Measurements from ENCODE around the gene CHCHD10.

CHCHD10 gene

GRCh38 chr22:23789638-23790037 is 21.9 kb upstream of the CHCHD10 start:
- TF ChIP-seq TCF12 (IDR thresholded peaks at IDR 0.05; ENCODE audit: low read depth) = no peak
- no peak for TF ChIP-seq CREB1 (IDR thresholded peaks at IDR 0.05; ENCODE audit: low read depth)
- TF ChIP-seq MAX (IDR thresholded peaks at IDR 0.05) = no peak
- TF ChIP-seq EP300 (IDR thresholded peaks at IDR 0.05; ENCODE audit: borderline replicate concordance) = no peak
- no peak for TF ChIP-seq FOXM1 (IDR thresholded peaks at IDR 0.05; ENCODE audit: borderline replicate concordance, low read depth)
- no peak for TF ChIP-seq USF1 (IDR thresholded peaks at IDR 0.05)
- no peak for TF ChIP-seq ZBTB7A (IDR thresholded peaks at IDR 0.05; ENCODE audit: low read depth)
- TF ChIP-seq CEBPB (IDR thresholded peaks at IDR 0.05) = no peak
- TF ChIP-seq REST (IDR thresholded peaks at IDR 0.05; ENCODE audit: low read depth) = no peak
- no peak for TF ChIP-seq YY1 (IDR thresholded peaks at IDR 0.05; ENCODE audit: low read depth)
- no peak for TF ChIP-seq EGR1 (IDR thresholded peaks at IDR 0.05)
- no peak for TF ChIP-seq RAD21 (IDR thresholded peaks at IDR 0.05; ENCODE audit: low read depth)
- no peak for TF ChIP-seq TEAD4 (IDR thresholded peaks at IDR 0.05)
- TF ChIP-seq NFIC (IDR thresholded peaks at IDR 0.05) = no peak
- TF ChIP-seq TAF1 (IDR thresholded peaks at IDR 0.05; ENCODE audit: low read depth) = no peak

DNA sequence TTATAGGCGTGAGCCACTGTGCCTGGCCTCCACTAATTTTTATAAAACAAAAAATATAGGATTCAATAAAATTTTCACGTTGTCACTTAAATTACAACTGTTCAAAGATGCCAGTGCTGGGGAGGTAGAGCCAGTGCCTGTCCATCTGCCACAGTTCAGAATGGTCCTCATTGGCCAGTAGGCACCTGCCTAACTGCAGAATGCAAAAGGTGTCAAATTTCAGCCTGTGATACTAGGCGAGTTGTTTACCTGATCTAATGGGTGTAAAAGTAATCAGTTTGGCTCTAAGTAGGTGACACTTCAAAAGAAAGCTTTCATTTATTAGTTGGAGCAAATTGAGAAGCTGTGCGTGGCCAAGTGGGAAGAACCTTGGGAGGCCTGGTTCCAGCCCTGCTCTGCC is 21.3 kb upstream of the CHCHD10 start:
- no peak for TF ChIP-seq NFIC (IDR thresholded peaks at IDR 0.05)
- TF ChIP-seq TEAD4 (IDR thresholded peaks at IDR 0.05) = no peak
- no peak for TF ChIP-seq MAX (IDR thresholded peaks at IDR 0.05)
- no peak for TF ChIP-seq FOXM1 (IDR thresholded peaks at IDR 0.05; ENCODE audit: borderline replicate concordance, low read depth)

- TF ChIP-seq FOXM1 (IDR thresholded peaks at IDR 0.05; ENCODE audit: borderline replicate concordance, low read depth) = no peak
Observed at GRCh38 chr22:23787910-23788309, 20.1 kb upstream of the CHCHD10 start.

DNA sequence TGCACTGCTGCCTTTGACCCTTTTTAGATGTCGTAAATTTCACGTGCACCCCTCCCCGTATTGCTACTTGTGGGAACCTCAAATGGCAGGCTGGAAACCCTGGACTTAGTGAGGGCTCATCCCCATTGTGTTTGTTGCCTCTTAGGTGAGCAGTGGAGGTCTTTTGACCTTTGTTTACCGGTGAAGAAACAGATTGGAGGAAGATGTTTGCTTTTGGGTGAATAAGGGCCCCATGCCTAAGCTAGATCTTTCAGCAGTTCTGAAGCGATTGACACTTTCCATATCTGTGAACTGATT is 19.8 kb upstream of the CHCHD10 start:
- TF ChIP-seq TCF12 (IDR thresholded peaks at IDR 0.05; ENCODE audit: low read depth) = no peak
- TF ChIP-seq ZBTB7A (IDR thresholded peaks at IDR 0.05; ENCODE audit: low read depth) = no peak
- TF ChIP-seq NFIC (IDR thresholded peaks at IDR 0.05) = no peak
- TF ChIP-seq EP300 (IDR thresholded peaks at IDR 0.05; ENCODE audit: borderline replicate concordance) = no peak
- no peak for TF ChIP-seq EGR1 (IDR thresholded peaks at IDR 0.05)
- no peak for TF ChIP-seq RAD21 (IDR thresholded peaks at IDR 0.05; ENCODE audit: low read depth)
- TF ChIP-seq MAX (IDR thresholded peaks at IDR 0.05) = no peak
- TF ChIP-seq REST (IDR thresholded peaks at IDR 0.05; ENCODE audit: low read depth) = no peak
- TF ChIP-seq CEBPB (IDR thresholded peaks at IDR 0.05) = no peak
- no peak for TF ChIP-seq CREB1 (IDR thresholded peaks at IDR 0.05; ENCODE audit: low read depth)
- TF ChIP-seq TEAD4 (IDR thresholded peaks at IDR 0.05) = no peak
- TF ChIP-seq FOXM1 (IDR thresholded peaks at IDR 0.05; ENCODE audit: borderline replicate concordance, low read depth) = no peak
- no peak for TF ChIP-seq YY1 (IDR thresholded peaks at IDR 0.05; ENCODE audit: low read depth)
- TF ChIP-seq USF1 (IDR thresholded peaks at IDR 0.05) = no peak
- no peak for TF ChIP-seq TAF1 (IDR thresholded peaks at IDR 0.05; ENCODE audit: low read depth)

GRCh38 chr22:23786752-23787599 is 19.2 kb upstream of the CHCHD10 start, which contains the start of gene SMARCB1:
SMARCB1 (plus strand) TSS chr22:23786966; CDS start chr22:23787170, 204 bp downstream.
- TF ChIP-seq CREB1 (IDR thresholded peaks at IDR 0.05; ENCODE audit: low read depth) (no peak), CEBPB (IDR thresholded peaks at IDR 0.05) (no peak), TCF12 (IDR thresholded peaks at IDR 0.05; ENCODE audit: low read depth) (no peak), NFIC (IDR thresholded peaks at IDR 0.05) (peak; percentile 47; the same call in 1 of the 2 replicates), FOXM1 (IDR thresholded peaks at IDR 0.05; ENCODE audit: borderline replicate concordance, low read depth) (no peak), TAF1 (IDR thresholded peaks at IDR 0.05; ENCODE audit: low read depth) (peak; percentile 51), USF1 (IDR thresholded peaks at IDR 0.05) (no peak), EP300 (IDR thresholded peaks at IDR 0.05; ENCODE audit: borderline replicate concordance) (no peak; the same call in 1 of the 2 replicates), TEAD4 (IDR thresholded peaks at IDR 0.05) (no peak; the same call in 1 of the 2 replicates), EGR1 (IDR thresholded peaks at IDR 0.05) (peak; percentile 57), YY1 (IDR thresholded peaks at IDR 0.05; ENCODE audit: low read depth) (0 out of 2 replicates have a peak, but pooled peaks have one; percentile 34), ZBTB7A (IDR thresholded peaks at IDR 0.05; ENCODE audit: low read depth) (0 out of 2 replicates have a peak, but pooled peaks have one; percentile 15), RAD21 (IDR thresholded peaks at IDR 0.05; ENCODE audit: low read depth) (no peak), MAX (IDR thresholded peaks at IDR 0.05) (0 out of 2 replicates have a peak, but pooled peaks have one; percentile 8)
